ENCODE measurements around the gene PTPRD. TPM values are rescaled to one million over a fixed set of nuclear protein-coding genes. Genes with fewer than 3 reads are reported as not detected.

PTPRD gene
- total RNA-seq, 3 donors from 2014 or later: 2.9 to 5.4 (median 3.6) TPM

DNA sequence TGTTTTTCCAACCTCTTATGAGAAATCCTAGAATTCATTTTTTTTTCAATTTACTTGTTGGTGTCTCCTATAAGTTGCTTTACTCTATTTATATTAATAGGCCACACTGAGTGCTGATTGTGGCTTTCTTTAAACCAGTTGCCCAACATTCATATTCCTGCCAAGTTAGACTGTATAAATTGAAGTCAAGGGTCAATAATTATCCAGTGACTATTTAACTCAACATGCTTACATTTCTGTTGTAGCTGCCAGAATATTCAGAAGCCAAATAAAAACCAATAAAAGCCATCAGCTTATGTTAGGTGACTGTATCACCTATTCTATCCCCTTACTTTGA is 169.0 kb downstream of the PTPRD start:
- intact Hi-C loops (cut with DNase I; ENCODE audit: low total_unique reads): no loop called here
- no peaks in the 10 kb centered on the region for H3K9me3 ChIP-seq
- no peaks in the 10 kb centered on the region for H3K27me3 ChIP-seq
- no peaks in the 10 kb centered on the region for H3K4me1 ChIP-seq
- DNase-seq (ENCODE audit: low spot score in 2 of 2): no peak
- H3K27ac ChIP-seq: no peak overlapping the region
- H3K4me3 ChIP-seq: no peak overlapping the region
- no peak for TF ChIP-seq POLR2AphosphoS5 (IDR thresholded peaks at IDR 0.05)
- TF ChIP-seq POLR2A (IDR thresholded peaks at IDR 0.05): no peak
- TF ChIP-seq CTCF (IDR thresholded peaks at IDR 0.05): no peak
- H3K36me3 ChIP-seq: no peaks in the 10 kb centered on the region

- DNase-seq (ENCODE audit: low spot score in 2 of 2): no peak
- no peak overlapping the region for H3K27ac ChIP-seq
- intact Hi-C loops (cut with DNase I; ENCODE audit: low total_unique reads): no loop called here
- H3K9me3 ChIP-seq: no peaks in the 10 kb centered on the region
- no peaks in the 10 kb centered on the region for H3K27me3 ChIP-seq
- no peaks in the 10 kb centered on the region for H3K36me3 ChIP-seq
- no peak overlapping the region for H3K4me3 ChIP-seq
- no peak for TF ChIP-seq POLR2A (IDR thresholded peaks at IDR 0.05)
- TF ChIP-seq CTCF (IDR thresholded peaks at IDR 0.05): no peak
- TF ChIP-seq POLR2AphosphoS5 (IDR thresholded peaks at IDR 0.05): no peak
- H3K4me1 ChIP-seq: no peaks in the 10 kb centered on the region
These were observed 169.5 kb downstream of the PTPRD start for GRCh38 chr9:10443181-10443867.

DNA sequence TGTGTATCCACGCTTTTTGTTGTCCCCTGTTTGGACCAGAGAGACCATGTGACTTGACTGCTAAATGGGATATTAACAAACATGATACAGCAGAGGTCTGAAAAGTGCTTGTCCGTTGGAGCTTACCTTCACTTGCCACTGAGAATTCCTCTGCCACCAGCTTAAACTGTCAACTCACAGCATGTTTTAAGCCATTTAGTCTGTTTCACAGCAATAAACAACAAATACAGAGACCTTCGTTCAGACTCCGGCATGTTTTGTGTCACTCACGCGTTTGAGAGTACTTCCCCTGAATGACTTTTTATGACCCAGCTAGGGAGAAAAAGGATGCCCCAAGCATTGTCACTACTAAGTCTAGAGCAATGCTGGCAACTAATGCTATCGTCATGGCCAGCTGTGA is 173.8 kb downstream of the PTPRD start:
- no peak for DNase-seq (ENCODE audit: low spot score in 2 of 2)
- peaks cover 0 to 3% of the 10 kb centered on the region in 2 donors for H3K27me3 ChIP-seq
- H3K36me3 ChIP-seq: no peaks in the 10 kb centered on the region
- intact Hi-C loops (cut with DNase I; ENCODE audit: low total_unique reads): loop anchor here (10.0 kb wide), 1 partner anchor 796 kb away; no protein-coding TSS in a partner anchor
- H3K27ac ChIP-seq: no peak overlapping the region
- H3K4me3 ChIP-seq: no peak overlapping the region
- H3K9me3 ChIP-seq: no peaks in the 10 kb centered on the region
- no peaks in the 10 kb centered on the region for H3K4me1 ChIP-seq
- TF ChIP-seq CTCF (IDR thresholded peaks at IDR 0.05) (no peak), POLR2A (IDR thresholded peaks at IDR 0.05) (no peak), POLR2AphosphoS5 (IDR thresholded peaks at IDR 0.05) (no peak)

DNA sequence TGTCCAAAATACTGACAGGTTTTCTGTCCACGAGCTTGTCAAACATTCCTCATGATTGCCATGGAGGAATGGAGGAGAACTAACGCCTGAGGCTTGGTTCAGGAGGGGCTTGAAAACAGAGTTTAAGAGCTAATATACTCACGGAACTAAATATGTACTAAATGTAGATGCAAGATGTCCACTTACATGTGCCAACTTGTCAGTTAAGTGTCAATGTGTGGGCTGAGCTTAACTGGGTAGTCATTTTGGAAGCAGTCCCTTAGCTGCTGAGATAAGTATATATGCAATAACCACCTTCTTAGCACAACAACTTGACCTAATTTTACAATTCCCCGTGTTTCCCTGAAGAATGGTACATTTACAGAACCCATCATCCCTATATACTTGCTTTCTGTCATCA is 176.0 kb downstream of the PTPRD start:
- Histone ChIP-seq H3K4me3 (no peak overlapping the region), H3K9me3 (no peaks in the 10 kb centered on the region), H3K27me3 (peaks cover 0 to 3% of the 10 kb centered on the region in 2 donors), H3K4me1 (no peaks in the 10 kb centered on the region), H3K27ac (no peak overlapping the region), H3K36me3 (no peaks in the 10 kb centered on the region)
- DNase-seq (ENCODE audit: low spot score in 2 of 2): no peak
- intact Hi-C loops (cut with DNase I; ENCODE audit: low total_unique reads): loop anchor here (10.0 kb wide), 1 partner anchor 798 kb away; no protein-coding TSS in a partner anchor
- TF ChIP-seq POLR2A (IDR thresholded peaks at IDR 0.05): no peak
- no peak for TF ChIP-seq POLR2AphosphoS5 (IDR thresholded peaks at IDR 0.05)
- no peak for TF ChIP-seq CTCF (IDR thresholded peaks at IDR 0.05)

DNA sequence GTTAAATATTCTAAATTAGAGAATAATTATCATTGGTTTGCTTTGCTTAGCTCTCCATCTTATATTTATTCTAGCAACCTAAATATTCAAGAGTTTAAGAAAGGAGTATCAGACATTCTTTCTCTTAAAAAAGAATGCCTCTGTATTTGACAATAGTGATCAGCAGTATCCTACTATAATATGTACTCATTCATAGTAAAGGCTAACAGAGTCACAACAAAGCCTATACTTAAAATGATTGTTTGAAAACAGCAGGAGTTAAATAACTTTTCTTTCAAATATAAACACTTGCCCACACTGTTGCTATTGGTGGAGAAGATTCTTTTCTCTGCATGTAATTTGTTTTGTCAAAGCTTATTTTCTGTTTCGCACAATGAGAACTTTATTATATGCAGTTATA is 178.4 kb downstream of the PTPRD start:
- H3K4me3 ChIP-seq: no peak overlapping the region
- H3K27me3 ChIP-seq: peaks cover 0 to 3% of the 10 kb centered on the region in 2 donors
- no peaks in the 10 kb centered on the region for H3K9me3 ChIP-seq
- no peak for TF ChIP-seq POLR2AphosphoS5 (IDR thresholded peaks at IDR 0.05)
- no peak for TF ChIP-seq CTCF (IDR thresholded peaks at IDR 0.05)
- no peak for TF ChIP-seq POLR2A (IDR thresholded peaks at IDR 0.05)
- no peak overlapping the region for H3K27ac ChIP-seq
- H3K4me1 ChIP-seq: no peaks in the 10 kb centered on the region
- H3K36me3 ChIP-seq: no peaks in the 10 kb centered on the region
- DNase-seq (ENCODE audit: low spot score in 2 of 2): no peak
- intact Hi-C loops (cut with DNase I; ENCODE audit: low total_unique reads): loop anchor here (10.0 kb wide), 1 partner anchor 800 kb away; no protein-coding TSS in a partner anchor
